Hair follicular keratinocyte (primary cell): ENCODE data around the gene C1GALT1. TPM values are rescaled to one million over a fixed set of nuclear protein-coding genes. Genes with fewer than 3 reads are reported as not detected.

Experiments used
- total RNA-seq: library from RNA; depleted of rRNA; stranded (reverse); fragments of >200 nt; gene quantifications from 2 replicates; pipeline ENCODE4 v1.2.3, GENCODE V29; 2015

C1GALT1 gene
- 27.6 and 63.6 TPM in 2 replicates for total RNA-seq

DNA sequence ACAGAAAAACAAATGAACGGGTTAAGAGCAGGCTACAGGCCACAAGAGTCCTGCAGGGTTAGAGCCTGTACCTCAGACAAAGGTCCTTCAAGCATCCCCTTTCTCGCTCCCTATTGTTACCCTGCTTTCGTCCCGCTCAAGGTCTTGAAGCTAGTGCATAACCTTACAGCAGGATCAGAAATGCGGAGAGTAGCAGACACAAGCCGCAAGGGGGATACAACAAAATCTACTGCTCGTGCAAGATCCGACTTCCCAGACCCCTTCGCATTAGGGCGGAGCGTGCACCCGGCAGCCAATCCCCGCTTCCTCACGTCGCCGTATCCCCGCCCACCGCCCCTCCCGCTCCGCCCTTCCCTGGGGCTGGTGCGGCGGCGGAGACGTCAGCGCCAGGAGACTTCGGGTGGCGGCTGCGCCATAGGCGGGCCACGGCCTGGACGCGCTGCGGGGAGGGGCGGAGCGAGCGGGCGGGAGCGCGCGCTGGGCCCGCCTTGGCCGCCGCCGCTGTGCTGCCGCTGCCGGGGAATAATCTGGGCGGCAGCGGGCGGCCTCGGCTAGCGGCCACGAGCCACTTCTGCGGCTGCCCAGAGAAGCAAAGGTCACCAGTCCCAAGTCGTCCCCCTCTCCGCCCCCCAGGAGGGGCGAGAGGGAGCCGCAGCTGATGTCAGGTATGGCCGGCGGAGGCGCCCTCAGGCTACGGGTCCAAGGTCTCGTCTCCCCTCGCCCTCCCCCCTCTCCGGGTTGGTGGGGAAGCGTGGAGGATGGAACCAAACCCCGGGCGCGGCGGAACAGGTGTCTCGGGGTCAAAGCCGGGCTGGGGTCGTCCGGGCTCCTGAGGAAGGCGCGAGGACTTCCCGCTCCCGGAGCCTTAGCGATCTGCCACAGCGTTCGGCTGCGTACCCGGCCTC lies at the start of gene C1GALT1:
Gene C1GALT1 (plus strand): TSS at position 389 of the 905 bp plus-strand sequence. CDS start 51,776 bp downstream, outside the sequence.

